ENCODE measurements around the gene NEK11.

- no peak for TF ChIP-seq POLR2A (IDR thresholded peaks at IDR 0.05)
- TF ChIP-seq, protein P1, sequence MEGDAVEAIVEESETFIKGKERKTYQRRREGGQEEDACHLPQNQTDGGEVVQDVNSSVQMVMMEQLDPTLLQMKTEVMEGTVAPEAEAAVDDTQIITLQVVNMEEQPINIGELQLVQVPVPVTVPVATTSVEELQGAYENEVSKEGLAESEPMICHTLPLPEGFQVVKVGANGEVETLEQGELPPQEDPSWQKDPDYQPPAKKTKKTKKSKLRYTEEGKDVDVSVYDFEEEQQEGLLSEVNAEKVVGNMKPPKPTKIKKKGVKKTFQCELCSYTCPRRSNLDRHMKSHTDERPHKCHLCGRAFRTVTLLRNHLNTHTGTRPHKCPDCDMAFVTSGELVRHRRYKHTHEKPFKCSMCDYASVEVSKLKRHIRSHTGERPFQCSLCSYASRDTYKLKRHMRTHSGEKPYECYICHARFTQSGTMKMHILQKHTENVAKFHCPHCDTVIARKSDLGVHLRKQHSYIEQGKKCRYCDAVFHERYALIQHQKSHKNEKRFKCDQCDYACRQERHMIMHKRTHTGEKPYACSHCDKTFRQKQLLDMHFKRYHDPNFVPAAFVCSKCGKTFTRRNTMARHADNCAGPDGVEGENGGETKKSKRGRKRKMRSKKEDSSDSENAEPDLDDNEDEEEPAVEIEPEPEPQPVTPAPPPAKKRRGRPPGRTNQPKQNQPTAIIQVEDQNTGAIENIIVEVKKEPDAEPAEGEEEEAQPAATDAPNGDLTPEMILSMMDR (IDR thresholded peaks at IDR 0.05), result no peak
Observed at GRCh38 chr3:131299836-131300235, 273.2 kb downstream of the NEK11 start.
